DND-41 (cell line): Measurements from ENCODE around the gene OBSCN.

ENCODE experiments used
- EZH2 ChIP-seq: IDR thresholded peaks from 3 replicates; pipeline ENCODE4 v1.6.1; 2012; ENCODE audit warnings: borderline replicate concordance, low read depth, mild to moderate bottlenecking, moderate library complexity, low read length, inconsistent platforms; ENCODE audit not compliant: severe bottlenecking
- TF ChIP-seq, protein P1 (sequence below): IDR thresholded peaks from 2 replicates; pipeline ENCODE4 v1.5.1; 2012; ENCODE audit warnings: borderline replicate concordance, low read length, moderate library complexity, mild to moderate bottlenecking; ENCODE audit not compliant: poor library complexity, severe bottlenecking; ENCODE audit errors: extremely low read depth

DNA sequence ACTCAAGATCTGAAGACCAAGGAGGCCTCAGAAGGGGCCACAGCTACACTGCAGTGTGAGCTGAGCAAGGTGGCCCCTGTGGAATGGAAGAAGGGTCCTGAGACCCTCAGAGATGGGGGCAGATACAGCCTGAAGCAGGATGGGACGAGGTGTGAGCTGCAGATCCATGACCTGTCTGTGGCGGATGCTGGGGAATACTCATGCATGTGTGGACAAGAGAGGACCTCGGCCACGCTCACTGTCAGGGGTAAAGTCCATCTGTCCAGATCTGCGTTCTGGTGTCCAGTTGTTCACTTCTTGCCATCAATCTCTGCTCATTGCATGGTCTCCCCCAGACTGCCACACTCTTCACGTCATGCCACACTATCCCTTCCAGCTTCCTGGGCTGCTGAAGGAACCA is 90.6 kb downstream of the OBSCN start:
- TF ChIP-seq, protein P1, sequence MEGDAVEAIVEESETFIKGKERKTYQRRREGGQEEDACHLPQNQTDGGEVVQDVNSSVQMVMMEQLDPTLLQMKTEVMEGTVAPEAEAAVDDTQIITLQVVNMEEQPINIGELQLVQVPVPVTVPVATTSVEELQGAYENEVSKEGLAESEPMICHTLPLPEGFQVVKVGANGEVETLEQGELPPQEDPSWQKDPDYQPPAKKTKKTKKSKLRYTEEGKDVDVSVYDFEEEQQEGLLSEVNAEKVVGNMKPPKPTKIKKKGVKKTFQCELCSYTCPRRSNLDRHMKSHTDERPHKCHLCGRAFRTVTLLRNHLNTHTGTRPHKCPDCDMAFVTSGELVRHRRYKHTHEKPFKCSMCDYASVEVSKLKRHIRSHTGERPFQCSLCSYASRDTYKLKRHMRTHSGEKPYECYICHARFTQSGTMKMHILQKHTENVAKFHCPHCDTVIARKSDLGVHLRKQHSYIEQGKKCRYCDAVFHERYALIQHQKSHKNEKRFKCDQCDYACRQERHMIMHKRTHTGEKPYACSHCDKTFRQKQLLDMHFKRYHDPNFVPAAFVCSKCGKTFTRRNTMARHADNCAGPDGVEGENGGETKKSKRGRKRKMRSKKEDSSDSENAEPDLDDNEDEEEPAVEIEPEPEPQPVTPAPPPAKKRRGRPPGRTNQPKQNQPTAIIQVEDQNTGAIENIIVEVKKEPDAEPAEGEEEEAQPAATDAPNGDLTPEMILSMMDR: no peak
- TF ChIP-seq EZH2: no peak
